NCI-H69 (cell line): ENCODE results near the gene METRN.

Experiments
- DNase-seq: peaks from one replicate; lab custom pipeline; 2025; lab: John Stamatoyannopoulos, UW

METRN gene

GRCh38 chr16:714558-715476, at the start of gene METRN:
Gene METRN, plus strand, starts transcription at chr16:715118. Its CDS starts 172 bp downstream, at chr16:715290.
- DNase-seq = peak; percentile 97

- DNase-seq = no peak
Measured at GRCh38 chr16:666572-666971, 48.3 kb upstream of the METRN start.

- peak; percentile 59 for DNase-seq
Measured at GRCh38 chr16:667113-667779, 47.7 kb upstream of the METRN start.

GRCh38 chr16:667780-668518, 47.0 kb upstream of the METRN start, which contains the start of gene RHOT2:
Gene RHOT2, plus strand, starts transcription at chr16:668132. Its CDS starts 68 bp downstream, at chr16:668200.
- DNase-seq = peak; percentile 97

GRCh38 chr16:668519-669171, 46.3 kb upstream of the METRN start:
- peak; percentile 26 for DNase-seq

- no peak for DNase-seq
Measured at GRCh38 chr16:669666-670065, 45.3 kb upstream of the METRN start.

GRCh38 chr16:670485-671352, 44.2 kb upstream of the METRN start:
- no peak for DNase-seq

GRCh38 chr16:671353-672131, 43.4 kb upstream of the METRN start:
- DNase-seq = no peak

GRCh38 chr16:672371-672770, 42.5 kb upstream of the METRN start:
- no peak for DNase-seq

- DNase-seq = no peak
Measured at GRCh38 chr16:672851-673250, 42.1 kb upstream of the METRN start.

GRCh38 chr16:673399-673991, 41.4 kb upstream of the METRN start:
- DNase-seq = no peak

GRCh38 chr16:674214-674881, 40.6 kb upstream of the METRN start:
- DNase-seq = no peak

GRCh38 chr16:674968-675883, 39.7 kb upstream of the METRN start, which contains the start of gene RHBDL1:
Gene RHBDL1, plus strand, starts transcription at chr16:675671. Its CDS starts 120 bp downstream, at chr16:675791.
- DNase-seq = peak; percentile 75

- DNase-seq = no peak
Measured at GRCh38 chr16:675884-676564, 38.9 kb upstream of the METRN start.

GRCh38 chr16:676565-676902, 38.4 kb upstream of the METRN start:
- no peak for DNase-seq

- peak; percentile 94 for DNase-seq
Measured at GRCh38 chr16:676913-677312, 38.0 kb upstream of the METRN start.
